DMS79 (cell line): ENCODE measurements around the gene ABLIM3.

Source experiments
- DNase-seq: peaks from one replicate; lab custom pipeline; 2025; lab: John Stamatoyannopoulos, UW

ABLIM3 gene

DNA sequence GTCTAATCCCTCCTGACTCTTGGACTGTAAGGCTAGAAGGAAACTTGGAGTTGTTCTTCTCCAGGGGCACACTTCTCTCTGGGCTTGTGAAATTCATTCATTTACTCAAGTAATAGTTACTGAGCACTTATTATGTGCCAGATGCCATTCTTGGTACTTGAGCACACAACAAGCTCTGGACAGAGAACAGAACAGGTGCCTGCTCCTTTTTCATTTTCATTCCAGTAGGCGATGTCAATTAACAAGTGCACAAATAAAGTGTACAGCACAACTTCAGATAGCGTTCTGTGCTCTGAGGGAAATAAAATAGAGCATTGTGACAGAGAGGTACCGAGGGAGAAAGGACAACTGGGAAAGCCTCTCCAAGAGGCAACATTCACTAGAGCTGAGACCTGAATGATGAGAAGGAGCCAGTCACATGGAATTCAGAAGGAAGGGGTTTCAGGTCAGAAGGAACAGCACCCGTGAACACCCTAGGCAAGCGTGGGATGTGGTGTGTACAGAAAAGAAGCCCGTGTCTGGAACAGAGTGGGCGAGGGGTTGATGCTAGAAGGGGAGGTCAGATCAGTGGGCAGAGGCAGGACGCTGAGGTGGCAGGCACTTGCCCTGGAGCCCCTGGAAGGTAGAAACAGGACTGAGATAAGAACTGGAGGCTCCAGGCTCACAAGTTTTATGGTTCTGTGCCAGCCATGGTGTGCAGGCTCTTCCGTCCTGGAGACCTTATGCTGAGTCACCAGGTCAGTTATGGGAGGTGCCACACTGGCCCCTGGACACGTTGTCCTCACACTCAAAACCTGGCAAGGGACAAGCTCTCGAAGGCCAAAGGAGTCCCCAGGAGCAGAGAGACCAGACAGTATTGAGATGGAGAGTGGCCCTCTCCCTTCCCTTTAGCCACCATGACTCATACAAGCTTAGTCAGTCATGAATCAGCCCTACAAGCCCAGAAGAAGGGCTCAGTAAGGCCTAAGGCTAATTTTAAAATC lies 7.2 kb upstream of the ABLIM3 start:
- DNase-seq = no peak

DNA sequence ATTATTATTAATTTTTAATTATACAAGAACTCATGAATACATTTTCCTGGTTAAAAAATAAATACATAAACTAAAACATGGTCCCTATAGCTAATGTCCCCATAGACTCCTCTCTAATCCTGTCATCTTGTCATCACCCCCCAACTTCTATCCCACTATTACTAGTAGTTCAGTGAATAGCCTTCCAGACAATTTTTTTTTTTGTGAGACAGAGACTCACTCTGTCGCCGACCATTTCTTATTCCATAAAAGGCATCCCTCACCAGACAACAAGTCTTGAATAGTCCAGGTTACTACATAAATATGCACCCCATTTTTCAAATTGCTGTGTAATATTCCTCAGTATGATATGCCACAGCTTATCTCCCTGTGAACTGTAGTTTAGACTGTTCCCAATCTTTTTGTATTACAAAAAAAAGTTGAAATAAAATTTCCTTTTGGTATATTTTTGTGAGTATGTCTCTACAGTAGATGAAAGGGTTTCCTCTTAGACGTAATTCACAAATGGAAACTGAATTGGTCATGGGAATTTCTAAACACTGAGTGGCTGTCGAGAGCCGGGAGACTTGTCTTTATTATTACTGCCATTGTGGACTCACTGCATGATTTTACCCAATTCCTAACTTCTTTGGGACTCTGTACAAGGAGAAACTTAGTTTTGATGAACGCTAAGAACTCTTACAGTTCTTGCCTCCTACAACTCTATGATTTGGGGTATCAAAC lies 6.4 kb upstream of the ABLIM3 start:
- no peak for DNase-seq

DNA sequence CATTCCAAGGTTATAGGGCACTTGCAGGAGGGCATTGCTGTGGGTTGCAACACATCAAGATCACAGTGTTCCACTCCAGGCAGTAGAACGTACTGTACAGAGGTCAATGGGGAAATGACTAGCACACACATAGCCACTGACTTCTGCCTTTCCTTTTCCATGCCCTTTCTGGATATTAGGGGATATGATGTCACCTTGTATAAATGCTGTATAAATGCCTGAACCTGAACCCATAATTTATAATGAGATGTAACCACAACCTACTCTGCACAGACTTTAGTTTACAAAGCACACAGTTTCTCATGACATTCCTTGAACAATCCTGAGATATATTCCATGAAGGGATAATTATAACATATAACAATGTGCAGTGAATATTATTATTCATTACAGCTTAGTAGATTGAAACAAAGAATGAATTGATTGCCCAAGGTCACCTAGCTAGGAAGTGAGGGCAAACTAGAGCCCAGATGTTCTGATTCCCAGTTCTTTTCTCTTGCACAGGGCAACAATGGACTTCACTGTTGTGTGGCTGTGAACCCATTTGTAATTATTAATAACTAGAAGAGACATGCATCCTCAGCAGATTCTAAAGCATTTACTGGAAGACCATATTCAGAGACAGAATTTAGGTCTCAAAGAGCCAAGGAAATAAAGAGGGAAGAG lies 5.6 kb upstream of the ABLIM3 start:
- no peak for DNase-seq

DNA sequence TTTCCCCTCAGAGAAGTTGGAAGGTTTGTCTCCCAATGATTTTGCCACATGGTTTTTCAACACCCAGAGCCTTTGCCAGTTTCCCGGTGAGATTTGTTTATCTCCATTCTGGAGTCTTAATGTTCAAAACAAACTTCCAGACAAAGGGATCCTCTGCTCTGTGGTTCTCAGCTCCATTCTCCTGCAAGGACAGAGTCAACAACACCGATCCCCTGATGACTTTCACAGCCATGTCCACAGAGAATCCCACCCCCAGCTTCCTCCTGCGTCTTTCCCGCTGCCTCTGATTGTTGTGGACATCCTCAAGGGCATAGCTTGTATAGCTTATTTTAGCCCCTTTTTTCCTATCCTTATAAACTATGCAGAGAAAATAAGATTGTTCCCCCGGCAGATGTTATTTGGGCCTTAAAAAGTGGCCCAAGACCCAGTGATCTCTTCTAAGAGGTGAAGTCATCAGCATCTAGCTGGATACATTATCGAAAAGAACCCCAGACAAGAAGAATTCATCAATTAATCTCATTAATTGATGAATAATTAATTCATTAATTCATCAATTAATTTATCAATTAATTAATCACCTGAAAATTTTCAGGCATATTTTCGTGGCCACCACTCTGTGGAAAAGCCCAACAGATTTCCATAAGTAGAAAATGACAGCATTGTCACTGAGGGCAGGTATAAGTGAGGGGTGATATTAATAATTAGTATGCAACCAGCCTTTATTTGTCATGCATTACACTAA lies 2.9 kb upstream of the ABLIM3 start:
- DNase-seq = no peak

DNA sequence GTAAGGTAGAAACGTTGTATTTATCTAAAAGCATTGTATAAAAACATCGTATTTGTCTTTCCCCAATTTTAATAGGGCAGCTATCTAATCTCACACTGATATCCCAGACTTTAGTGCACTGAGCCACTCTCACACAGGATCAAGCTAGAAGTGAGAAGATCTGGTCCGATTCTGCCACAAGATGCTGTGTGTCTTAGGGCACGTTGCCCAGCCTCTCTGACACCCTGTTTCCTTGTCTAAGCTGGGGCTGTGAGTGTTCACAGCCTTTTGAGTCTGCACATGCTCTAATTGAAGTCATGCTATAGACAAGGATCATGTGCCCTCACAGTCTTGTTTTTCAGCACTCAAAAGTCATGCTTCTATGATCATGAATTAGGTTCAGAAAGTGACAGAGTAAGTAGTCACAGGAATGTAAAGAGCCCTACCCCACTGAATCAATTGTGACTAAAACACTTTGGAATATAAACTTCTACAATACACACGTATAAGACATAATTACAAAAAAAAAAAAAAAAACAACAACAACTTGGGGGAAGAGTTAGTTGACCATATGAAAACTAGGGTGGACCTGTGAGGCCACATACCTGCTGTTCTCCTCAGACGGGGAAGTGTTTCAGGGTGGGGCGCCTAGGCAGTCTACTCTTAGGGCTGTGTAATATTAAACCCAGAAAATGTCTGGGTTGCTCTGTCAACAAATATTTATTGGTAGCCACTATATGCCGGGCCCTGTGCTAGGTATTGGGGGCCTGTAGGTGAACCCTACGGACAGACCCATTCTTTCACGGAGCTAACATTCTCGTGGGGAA lies 893 bp upstream of the ABLIM3 start:
- DNase-seq = peak; percentile 5

DNA sequence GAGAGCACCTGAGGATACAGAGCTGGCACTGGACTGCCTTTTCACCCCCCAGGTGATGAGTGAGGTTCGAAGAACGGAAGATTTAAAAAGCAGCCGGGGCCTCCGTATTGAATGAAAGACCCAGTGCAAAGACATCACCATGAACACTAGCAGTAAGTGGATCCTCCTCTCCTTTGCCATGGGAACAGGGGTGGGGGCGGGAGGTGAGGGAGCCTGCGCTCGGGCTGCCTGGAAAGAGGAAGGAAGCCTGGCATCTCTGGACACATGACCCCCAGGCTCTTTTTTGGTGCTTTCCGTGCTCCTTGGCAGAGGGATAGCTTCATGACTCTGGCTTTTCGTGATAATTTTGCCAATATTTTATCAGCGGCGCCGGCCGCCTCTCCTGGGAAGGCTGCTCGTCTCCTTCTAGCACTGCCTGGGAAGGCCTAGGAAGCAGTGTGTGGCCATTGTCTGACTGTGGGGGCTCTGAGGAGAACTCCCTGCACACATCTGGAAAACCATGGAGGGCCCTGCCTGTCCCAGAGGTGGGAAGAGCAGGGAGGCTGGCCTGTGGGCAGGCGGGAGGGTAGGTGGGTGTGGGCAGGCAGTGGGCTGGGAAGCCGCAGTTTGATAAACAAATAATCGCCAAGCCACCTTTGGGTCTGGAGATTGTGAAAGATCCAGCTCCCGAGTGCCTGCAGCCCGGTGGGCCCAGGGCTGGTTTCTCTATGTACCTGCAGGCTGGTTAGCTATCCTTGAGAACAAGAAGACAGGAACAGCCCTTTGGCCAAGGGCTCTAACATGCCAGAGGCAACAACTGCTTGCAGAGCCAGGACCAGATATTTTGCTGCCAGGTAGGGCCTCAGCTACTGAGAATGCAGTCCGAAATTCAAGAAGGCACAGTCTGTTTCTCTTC lies 911 bp downstream of the ABLIM3 start:
- DNase-seq = no peak

DNA sequence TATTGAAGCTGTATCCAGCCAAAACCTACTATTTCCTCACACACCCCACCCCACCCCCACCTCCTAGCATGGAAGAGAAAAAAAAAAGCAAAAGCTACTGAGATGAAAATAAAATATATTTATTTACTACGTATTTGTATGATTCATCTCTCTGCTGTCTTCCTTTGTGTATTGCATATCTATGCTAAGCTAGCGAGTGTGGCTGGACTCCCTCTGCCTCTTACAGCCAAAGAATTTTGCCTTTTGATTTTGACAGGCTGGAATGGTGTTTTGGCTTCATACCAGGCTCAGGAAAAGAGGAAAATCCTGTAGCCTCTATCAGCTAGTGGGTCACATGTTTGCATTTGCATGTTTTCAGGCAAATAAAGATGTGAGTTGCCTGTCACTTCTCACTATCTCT lies 2.2 kb downstream of the ABLIM3 start:
- no peak for DNase-seq

DNA sequence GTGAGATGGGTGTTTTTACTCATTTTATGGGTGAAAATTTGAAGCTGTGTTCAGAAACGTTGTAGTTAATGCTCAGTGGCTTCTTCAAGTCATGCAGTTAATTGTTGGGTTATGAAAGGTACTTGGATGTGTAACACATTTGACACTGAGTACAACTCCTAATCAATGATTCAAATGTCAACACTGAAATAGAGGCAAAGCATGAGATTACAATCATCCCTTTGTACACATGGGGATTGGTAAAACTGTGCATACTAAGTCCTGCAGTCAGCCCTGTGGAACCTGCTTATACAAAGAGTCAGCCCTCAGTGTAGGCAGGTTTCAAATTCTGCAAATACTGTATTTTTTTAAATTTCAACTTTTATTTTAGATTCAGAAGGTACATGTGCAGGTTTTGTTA lies 3.3 kb downstream of the ABLIM3 start:
- DNase-seq = no peak

DNA sequence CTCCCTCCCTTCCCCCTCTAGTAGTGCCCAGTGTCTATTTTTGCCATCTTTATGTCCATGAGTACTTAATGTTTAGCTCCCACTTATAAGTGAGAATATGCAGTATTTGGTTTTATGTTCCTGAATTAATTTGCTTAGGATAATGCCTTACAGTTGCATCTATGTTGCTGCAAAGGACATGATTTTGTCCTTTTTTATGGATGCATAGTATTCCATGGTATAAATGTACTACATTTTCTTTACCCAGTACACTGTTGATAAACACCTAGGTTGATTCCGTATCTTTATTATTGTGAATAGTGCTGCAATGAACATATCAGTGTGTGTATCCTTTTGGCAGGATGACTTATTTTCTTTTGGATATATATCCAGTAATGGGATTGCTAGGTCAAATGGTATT lies 3.8 kb downstream of the ABLIM3 start:
- DNase-seq = no peak

DNA sequence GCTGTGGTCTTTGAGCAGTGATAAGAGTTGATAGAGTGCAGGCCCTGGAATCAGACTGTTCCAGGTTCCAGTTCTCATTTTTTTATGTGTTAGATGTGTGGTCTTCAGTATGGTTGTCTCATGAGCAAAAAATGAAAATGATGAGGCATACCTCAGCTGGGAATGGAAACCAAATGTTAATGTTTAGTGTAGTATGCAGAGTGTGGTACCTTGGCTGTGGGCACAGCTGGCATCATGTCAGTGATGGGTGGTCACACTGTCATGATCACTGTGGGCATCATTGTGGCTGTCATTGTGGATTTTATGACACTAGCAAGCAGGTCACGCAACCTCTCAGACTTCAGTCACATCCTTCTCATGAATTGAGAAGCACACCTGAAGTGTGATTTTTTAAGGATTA lies 6.4 kb downstream of the ABLIM3 start:
- DNase-seq = no peak

DNA sequence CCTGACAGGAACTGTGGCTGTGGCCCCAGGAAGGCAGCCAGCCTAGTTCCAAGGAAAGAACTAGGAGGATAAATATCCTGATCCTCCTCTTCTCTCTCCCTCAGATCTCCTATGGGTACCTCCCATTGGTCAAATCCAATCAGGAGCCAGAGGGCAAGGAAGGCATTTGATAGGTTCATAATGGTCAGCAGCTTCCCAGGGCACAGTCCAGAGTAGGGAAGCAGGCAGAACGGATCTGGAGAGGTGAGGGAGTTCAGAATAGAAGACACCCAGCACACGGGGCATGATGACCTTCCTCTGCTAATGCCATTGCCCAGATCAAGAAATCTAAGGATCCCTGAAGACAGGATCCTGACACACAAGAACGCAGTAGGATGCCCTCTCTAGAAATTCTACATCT lies 8.6 kb downstream of the ABLIM3 start:
- DNase-seq = no peak

DNA sequence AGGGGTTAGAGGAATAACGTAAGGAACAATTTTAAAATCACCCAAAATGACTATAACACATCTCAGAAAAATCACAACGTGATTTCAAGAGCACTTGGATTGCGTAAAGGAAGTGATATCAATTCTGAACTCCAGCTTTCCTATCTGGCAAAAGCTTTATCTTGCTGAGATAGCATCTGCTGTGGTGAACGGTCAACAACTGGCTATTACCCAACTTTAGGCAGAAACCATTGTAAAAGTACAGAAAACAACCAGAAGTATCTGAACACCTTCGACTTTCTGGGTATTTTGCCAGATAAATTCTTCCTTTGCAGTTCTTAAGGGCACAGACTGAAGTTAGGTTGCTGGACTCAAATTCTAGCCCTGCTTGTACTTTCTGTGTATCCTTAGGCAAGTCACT lies 9.2 kb downstream of the ABLIM3 start:
- DNase-seq = no peak

DNA sequence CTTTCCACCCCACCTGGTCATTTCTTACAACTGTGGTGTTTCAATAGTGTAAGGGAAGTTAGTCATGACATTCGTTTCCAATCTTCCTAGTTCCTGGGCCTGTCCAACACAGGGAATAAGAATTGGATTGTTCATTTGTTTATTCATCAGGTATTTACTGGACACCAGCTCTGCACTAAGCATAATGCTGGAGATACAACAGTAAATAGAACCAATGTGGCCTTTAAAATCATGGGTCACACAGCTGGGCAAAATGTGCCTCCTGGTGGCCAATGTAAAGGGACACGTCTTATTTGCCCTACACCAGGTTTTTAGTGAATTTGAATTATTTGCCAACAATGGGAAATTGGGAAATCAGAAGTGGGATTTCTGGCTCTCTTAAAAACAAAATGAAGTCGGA lies 10.4 kb downstream of the ABLIM3 start:
- DNase-seq = no peak

DNA sequence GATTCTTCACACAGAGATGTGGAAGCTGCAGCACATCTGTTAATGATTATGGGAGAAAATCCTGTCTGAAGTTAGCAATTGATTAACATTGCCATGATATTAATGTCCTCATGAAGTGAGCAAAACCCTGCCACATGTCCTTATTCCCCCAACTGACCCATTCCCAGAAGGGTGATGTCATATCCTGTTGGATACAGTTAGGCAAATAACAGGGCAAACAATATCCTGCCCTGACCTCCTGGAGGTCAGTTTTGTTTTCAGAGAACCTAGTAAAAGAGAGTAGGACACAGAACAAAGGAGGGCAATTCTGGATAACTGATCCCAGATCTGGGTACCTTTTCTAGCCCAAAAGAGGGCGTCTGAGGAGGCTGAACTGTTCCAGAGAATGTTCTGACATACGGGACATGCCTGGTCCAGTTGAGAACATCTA lies 11.0 kb downstream of the ABLIM3 start:
- DNase-seq = no peak

DNA sequence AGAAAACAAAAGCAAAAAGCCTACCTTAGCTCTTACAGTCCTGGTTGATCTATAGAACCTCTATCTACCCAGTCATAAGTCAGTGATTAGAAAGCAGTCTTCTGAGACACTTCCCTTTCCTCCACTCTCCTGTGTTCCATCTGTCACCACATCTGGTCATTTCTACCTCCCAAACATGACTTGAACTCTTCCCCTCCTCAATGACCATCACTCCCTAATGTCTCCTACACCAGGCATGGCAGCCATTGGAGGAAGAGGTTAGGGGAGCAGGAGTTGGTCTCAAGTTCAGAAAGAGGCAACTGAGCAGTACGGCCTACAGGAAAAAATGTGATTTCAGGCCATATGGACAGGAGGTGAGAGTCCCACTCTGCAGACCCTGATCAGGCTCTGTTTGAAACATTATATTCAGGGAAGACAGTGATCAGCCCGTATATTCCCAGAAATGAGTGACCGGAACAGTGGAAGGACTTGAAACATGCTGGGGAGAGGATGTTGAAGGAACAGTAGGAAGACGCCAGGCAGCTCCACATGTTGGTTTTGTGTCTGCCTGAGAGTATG lies 12.0 kb downstream of the ABLIM3 start:
- no peak for DNase-seq

DNA sequence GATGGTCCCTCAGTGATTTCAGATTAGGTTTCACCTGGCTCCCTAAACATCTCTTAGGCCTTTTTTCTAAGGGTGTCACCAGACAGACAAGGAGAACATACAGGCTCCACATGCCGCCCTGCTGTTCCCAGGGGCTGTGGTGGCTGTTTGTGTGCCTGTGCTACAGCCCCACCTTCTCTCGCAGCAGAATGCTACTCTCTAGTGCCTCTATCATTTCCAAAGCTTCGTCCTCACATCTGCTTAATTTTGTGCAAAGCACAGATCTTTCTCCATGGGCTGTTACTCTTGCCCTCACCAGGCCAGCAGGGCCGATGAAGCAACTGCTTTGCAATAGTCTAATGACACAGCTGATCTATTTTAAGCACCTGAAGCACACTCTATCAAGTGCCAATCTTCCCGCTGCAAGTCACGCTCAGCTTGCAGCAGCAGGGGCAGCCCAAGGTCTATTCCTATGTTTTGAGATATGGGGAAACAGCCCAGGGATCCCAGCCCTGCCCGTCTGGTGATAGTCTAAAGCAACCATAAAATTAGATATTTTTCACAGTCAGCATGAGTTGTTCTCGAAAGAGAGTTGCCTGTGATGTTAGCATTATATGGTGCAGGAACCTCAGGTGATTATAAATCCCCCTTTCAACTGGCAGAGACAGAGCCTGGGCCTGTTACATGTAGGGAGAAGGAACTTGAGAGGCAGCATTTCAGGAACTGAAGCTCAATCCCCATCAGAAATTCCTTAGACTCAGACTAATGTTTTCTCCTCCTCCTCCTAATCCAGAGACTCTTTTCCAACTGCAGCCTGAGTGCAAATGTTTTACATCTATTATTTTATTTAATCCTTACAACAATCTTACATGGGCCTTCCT lies 12.7 kb downstream of the ABLIM3 start:
- peak; percentile 71 for DNase-seq

DNA sequence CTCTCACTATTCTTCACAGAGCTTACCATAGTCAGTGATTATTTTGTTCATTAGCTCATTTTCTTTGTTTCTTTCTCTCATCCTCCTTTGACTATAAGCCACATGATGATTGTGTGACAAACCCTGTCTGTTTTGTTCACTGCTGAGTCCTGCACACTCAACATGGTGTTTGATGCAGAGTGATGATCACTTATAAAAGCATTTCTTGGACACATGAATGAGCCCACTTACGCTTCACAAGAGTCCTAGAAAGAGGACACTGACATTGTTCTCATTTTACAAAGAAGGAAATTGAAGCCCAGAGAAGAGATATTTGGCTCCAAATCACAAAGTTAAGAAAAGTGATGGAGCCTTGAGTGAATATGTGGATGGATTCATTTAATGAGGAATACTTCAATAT lies 13.4 kb downstream of the ABLIM3 start:
- peak; percentile 16 for DNase-seq

DNA sequence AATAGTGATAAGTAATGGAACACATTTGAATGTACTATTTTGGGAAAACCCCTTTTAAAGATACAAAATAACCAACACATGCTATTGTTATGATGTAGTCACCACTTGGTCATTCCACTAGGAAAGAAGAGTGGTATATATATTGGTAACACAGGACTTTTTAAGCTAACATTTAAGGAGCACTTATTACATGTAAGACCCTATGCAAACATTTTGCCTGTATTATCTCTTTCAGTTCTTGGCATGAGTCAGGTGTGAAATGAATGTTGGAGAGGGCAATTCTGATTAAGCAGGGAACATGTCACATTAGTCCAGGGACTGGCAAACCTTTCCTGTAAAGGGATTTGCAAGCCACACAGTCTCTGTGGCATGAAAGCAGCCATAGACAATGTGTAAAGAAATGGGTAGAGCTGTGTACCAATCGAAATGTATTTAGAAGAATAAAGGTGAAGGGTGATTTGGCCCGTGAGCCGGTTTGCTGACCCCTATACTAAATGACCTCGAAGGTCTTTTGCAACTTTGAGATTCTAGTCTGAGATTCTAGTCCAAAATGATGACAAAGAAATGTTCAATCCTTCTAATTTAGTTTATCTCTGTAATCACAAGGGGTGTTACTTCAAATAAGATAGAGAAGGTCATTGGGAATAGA lies 15.3 kb downstream of the ABLIM3 start:
- DNase-seq = no peak
